ENCODE data around the gene TMEM131. TPM values are rescaled to one million over a fixed set of nuclear protein-coding genes. Genes with fewer than 3 reads are reported as not detected.

TMEM131 gene
- total and polyA plus RNA-seq, 10 of the 15 experiments (the other 5 are each of a cell fraction or from before 2014, with no cell fraction given), result 6.0 to 48.2 (median 23.2) TPM

DNA sequence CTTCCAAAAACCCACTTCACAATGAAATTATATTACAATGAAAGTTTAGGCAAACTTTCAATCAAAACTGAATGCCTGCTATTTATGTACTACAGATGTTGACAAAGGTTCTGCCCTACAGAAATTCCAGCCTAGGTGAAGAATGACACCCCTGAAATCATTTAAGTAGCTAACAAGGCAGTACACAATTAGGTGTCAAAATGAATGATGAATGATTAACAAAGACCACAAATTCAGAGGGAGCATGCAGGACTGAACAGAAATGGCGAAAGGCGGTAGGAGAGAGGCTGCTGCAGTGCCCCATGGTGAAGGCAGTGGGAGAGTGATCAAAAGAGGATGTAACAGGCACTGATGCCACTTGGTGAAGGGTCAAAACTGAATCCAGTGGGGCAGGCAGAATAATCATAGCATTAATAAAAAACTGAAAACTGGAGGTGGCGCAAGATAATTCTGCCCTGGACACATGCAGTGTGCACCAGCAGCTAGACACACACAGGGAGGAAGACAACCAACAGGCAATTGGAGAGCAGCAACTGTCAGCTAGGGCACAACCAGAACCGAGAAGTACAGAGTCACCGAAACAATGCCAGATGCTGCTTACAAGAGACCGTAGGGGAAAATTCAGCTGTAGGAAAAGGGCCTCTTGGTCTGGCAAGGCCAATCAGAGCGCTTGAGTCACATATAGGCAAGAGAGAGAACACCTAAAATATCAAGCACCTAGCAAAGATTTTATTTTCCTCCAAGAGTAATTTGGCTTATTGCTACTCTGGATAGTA, 4.5 kb downstream of the TMEM131 start (continued):
- TF ChIP-seq CBX5 (IDR thresholded peaks at IDR 0.05; ENCODE audit: low read depth), result peak; percentile 89; the same call in 1 of the 2 replicates
- TF ChIP-seq, protein P1, sequence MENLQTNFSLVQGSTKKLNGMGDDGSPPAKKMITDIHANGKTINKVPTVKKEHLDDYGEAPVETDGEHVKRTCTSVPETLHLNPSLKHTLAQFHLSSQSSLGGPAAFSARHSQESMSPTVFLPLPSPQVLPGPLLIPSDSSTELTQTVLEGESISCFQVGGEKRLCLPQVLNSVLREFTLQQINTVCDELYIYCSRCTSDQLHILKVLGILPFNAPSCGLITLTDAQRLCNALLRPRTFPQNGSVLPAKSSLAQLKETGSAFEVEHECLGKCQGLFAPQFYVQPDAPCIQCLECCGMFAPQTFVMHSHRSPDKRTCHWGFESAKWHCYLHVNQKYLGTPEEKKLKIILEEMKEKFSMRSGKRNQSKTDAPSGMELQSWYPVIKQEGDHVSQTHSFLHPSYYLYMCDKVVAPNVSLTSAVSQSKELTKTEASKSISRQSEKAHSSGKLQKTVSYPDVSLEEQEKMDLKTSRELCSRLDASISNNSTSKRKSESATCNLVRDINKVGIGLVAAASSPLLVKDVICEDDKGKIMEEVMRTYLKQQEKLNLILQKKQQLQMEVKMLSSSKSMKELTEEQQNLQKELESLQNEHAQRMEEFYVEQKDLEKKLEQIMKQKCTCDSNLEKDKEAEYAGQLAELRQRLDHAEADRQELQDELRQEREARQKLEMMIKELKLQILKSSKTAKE (IDR thresholded peaks at IDR 0.05; ENCODE audit: low read depth, poor library complexity, severe bottlenecking), result no peak
- TF ChIP-seq CEBPB (IDR thresholded peaks at IDR 0.05; ENCODE audit: borderline replicate concordance in 1 of 2, low read depth in 2 of 2, low read length in 2 of 2), result no peak
- no peak for TF ChIP-seq FOS (IDR thresholded peaks at IDR 0.05; ENCODE audit: borderline replicate concordance, extremely low read depth, insufficient read length)
- no peak for TF ChIP-seq POLR2AphosphoS5 (IDR thresholded peaks at IDR 0.05; ENCODE audit: low read length)
- TF ChIP-seq ZBTB40 (IDR thresholded peaks at IDR 0.05; ENCODE audit: borderline replicate concordance), result no peak
- TF ChIP-seq SP1 (IDR thresholded peaks at IDR 0.05; ENCODE audit: low read depth, low read length), result no peak

All from GM12878 (cell line).